KOPT-K1 (cell line): ENCODE measurements around the gene FMN1.

Experiments
- H3K27ac ChIP-seq: fragments of 200-600 bp; sonication (generic); 2 replicates; pipeline ENCODE4 v1.5.1; 2016; ENCODE audit warnings: antibody characterized with exemption, mild to moderate bottlenecking, low read depth, low read length; ENCODE audit not compliant: poor library complexity, severe bottlenecking
- H3K36me3 ChIP-seq: fragments of 200-600 bp; sonication (generic); 2 replicates; pipeline ENCODE4 v1.5.1; 2017; ENCODE audit warnings: antibody characterized with exemption, mild to moderate bottlenecking, low read length, moderate library complexity; ENCODE audit not compliant: insufficient read depth
- H3K9me3 ChIP-seq: fragments of 200-600 bp; sonication (generic); 2 replicates; pipeline ENCODE4 v1.5.1; 2017; ENCODE audit warnings: antibody characterized with exemption, low read length, mild to moderate bottlenecking; ENCODE audit not compliant: insufficient read depth, poor library complexity, severe bottlenecking

FMN1 gene

GRCh38 chr15:32904448-32904847 is 290.1 kb downstream of the FMN1 start:
- H3K36me3 ChIP-seq = no peaks in the 10 kb centered on the region

GRCh38 chr15:32903591-32904290 is 290.8 kb downstream of the FMN1 start:
- Histone ChIP-seq H3K27ac (no peak overlapping the region), H3K36me3 (no peaks in the 10 kb centered on the region), H3K9me3 (no peaks in the 10 kb centered on the region)

More at GRCh38 chr15:32904448-32904847, 290.1 kb downstream of the FMN1 start:
- Histone ChIP-seq H3K27ac (no peak overlapping the region), H3K9me3 (no peaks in the 10 kb centered on the region)

GRCh38 chr15:32901995-32902394 is 292.5 kb downstream of the FMN1 start:
- H3K36me3 ChIP-seq = no peaks in the 10 kb centered on the region
- H3K27ac ChIP-seq = no peak overlapping the region
- H3K9me3 ChIP-seq = no peaks in the 10 kb centered on the region

- Histone ChIP-seq H3K9me3 (no peaks in the 10 kb centered on the region), H3K27ac (no peak overlapping the region), H3K36me3 (no peaks in the 10 kb centered on the region)
These were observed 293.3 kb downstream of the FMN1 start for GRCh38 chr15:32901192-32901591.

GRCh38 chr15:32899126-32899596 is 295.4 kb downstream of the FMN1 start:
- H3K9me3 ChIP-seq = no peaks in the 10 kb centered on the region
- H3K27ac ChIP-seq = no peak overlapping the region
- no peaks in the 10 kb centered on the region for H3K36me3 ChIP-seq

- Histone ChIP-seq H3K9me3 (no peaks in the 10 kb centered on the region), H3K36me3 (no peaks in the 10 kb centered on the region), H3K27ac (no peak overlapping the region)
These were observed 296.1 kb downstream of the FMN1 start for GRCh38 chr15:32898414-32898813.

- H3K36me3 ChIP-seq = no peaks in the 10 kb centered on the region
- no peaks in the 10 kb centered on the region for H3K9me3 ChIP-seq
- H3K27ac ChIP-seq = no peak overlapping the region
These were observed 301.1 kb downstream of the FMN1 start for GRCh38 chr15:32893421-32893820.

GRCh38 chr15:32889214-32889613 is 305.3 kb downstream of the FMN1 start:
- no peaks in the 10 kb centered on the region for H3K9me3 ChIP-seq
- H3K36me3 ChIP-seq = no peaks in the 10 kb centered on the region
- no peak overlapping the region for H3K27ac ChIP-seq

GRCh38 chr15:32888221-32888761 is 306.2 kb downstream of the FMN1 start:
- Histone ChIP-seq H3K9me3 (no peaks in the 10 kb centered on the region), H3K36me3 (no peaks in the 10 kb centered on the region), H3K27ac (no peak overlapping the region)

- H3K27ac ChIP-seq = no peak overlapping the region
- H3K9me3 ChIP-seq = no peaks in the 10 kb centered on the region
- H3K36me3 ChIP-seq = no peaks in the 10 kb centered on the region
These were observed 307.4 kb downstream of the FMN1 start for GRCh38 chr15:32887090-32887489.

GRCh38 chr15:32886459-32886858 is 308.1 kb downstream of the FMN1 start:
- H3K9me3 ChIP-seq = no peaks in the 10 kb centered on the region
- no peaks in the 10 kb centered on the region for H3K36me3 ChIP-seq
- H3K27ac ChIP-seq = no peak overlapping the region

GRCh38 chr15:32885713-32886112 is 308.8 kb downstream of the FMN1 start:
- Histone ChIP-seq H3K27ac (no peak overlapping the region), H3K36me3 (no peaks in the 10 kb centered on the region), H3K9me3 (no peaks in the 10 kb centered on the region)

- no peak overlapping the region for H3K27ac ChIP-seq
- no peaks in the 10 kb centered on the region for H3K36me3 ChIP-seq
These were observed 310.4 kb downstream of the FMN1 start for GRCh38 chr15:32884146-32884545.

GRCh38 chr15:32882955-32883354 is 311.6 kb downstream of the FMN1 start:
- Histone ChIP-seq H3K36me3 (no peaks in the 10 kb centered on the region), H3K9me3 (no peaks in the 10 kb centered on the region)

More at GRCh38 chr15:32884146-32884545, 310.4 kb downstream of the FMN1 start:
- no peaks in the 10 kb centered on the region for H3K9me3 ChIP-seq

GRCh38 chr15:32881528-32881927 is 313.0 kb downstream of the FMN1 start:
- no peaks in the 10 kb centered on the region for H3K9me3 ChIP-seq
- no peak overlapping the region for H3K27ac ChIP-seq
- no peaks in the 10 kb centered on the region for H3K36me3 ChIP-seq

More at GRCh38 chr15:32882955-32883354, 311.6 kb downstream of the FMN1 start:
- no peak overlapping the region for H3K27ac ChIP-seq

GRCh38 chr15:32880642-32881041 is 313.9 kb downstream of the FMN1 start:
- Histone ChIP-seq H3K27ac (no peak overlapping the region), H3K36me3 (no peaks in the 10 kb centered on the region), H3K9me3 (no peaks in the 10 kb centered on the region)
